Fibroblast of skin of scalp (primary cell): Measurements from ENCODE around the gene AGL.
"Not testable (repeated sequence)": the region's sequence is repeated elsewhere in the genome, so short reads cannot be mapped to it uniquely, and the experiment has no call there.

Experiments used
- DNase-seq: peaks from one replicate; pipeline ENCODE4 v3.0.0-alpha.2; 2013

AGL gene

GRCh38 chr1:99944192-99944591, 94.0 kb downstream of the AGL start:
- DNase-seq, result no peak

- DNase-seq, result no peak
These were observed 95.0 kb downstream of the AGL start for GRCh38 chr1:99945174-99945573.

GRCh38 chr1:99950486-99950885, 100.3 kb downstream of the AGL start:
- DNase-seq, result no peak

GRCh38 chr1:99952522-99952921, 102.4 kb downstream of the AGL start:
- no peak for DNase-seq

- DNase-seq, result no peak
These were observed 105.2 kb downstream of the AGL start for GRCh38 chr1:99955375-99955774.

GRCh38 chr1:99956755-99957154, 106.6 kb downstream of the AGL start:
- DNase-seq, result peak; percentile 21

GRCh38 chr1:99957818-99958217, 107.7 kb downstream of the AGL start:
- DNase-seq, result no peak

GRCh38 chr1:99959189-99959705, 109.1 kb downstream of the AGL start:
- not testable (repeated sequence) for DNase-seq

GRCh38 chr1:99960260-99960659, 110.1 kb downstream of the AGL start:
- DNase-seq, result not testable (repeated sequence)

- DNase-seq, result peak; percentile 62
These were observed 113.1 kb downstream of the AGL start for GRCh38 chr1:99963041-99963795.

GRCh38 chr1:99964806-99965205, 114.6 kb downstream of the AGL start:
- DNase-seq, result no peak

GRCh38 chr1:99965646-99966375, 115.7 kb downstream of the AGL start:
- no peak for DNase-seq

GRCh38 chr1:99968214-99968613, 118.1 kb downstream of the AGL start:
- no peak for DNase-seq

- DNase-seq, result no peak
These were observed 119.1 kb downstream of the AGL start for GRCh38 chr1:99969260-99969728.

- peak; percentile 70 for DNase-seq
These were observed 119.8 kb downstream of the AGL start, which contains the start of gene SLC35A3 for GRCh38 chr1:99969729-99970621. TSS of gene SLC35A3 (plus strand) at chr1:99969996. CDS start at chr1:99993555, 23,559 bp downstream.

- peak; percentile 4 for DNase-seq
These were observed 120.6 kb downstream of the AGL start for GRCh38 chr1:99970713-99971255.

GRCh38 chr1:99972066-99972465, 121.9 kb downstream of the AGL start:
- DNase-seq, result peak; percentile 2
